Mammary epithelial cell (primary cell): ENCODE data around the gene SLC26A6.

ENCODE experiments used
- CTCF ChIP-seq, 2 donors: IDR thresholded peaks in 1 of 2; conservative IDR thresholded peaks in 1 of 2; 2 replicates each; pipeline ENCODE4 v1.5.1; 2011 to 2012; ENCODE audit warnings: inconsistent platforms in 2 of 2, low read length in 2 of 2, mild to moderate bottlenecking in 2 of 2, control low read depth in 1 of 2, low read depth in 1 of 2; ENCODE audit not compliant: insufficient read depth in 1 of 2; ENCODE audit errors: extremely low read depth in 1 of 2
- EZH2 ChIP-seq: IDR thresholded peaks from 2 replicates; pipeline ENCODE4 v1.6.1; 2012; ENCODE audit warnings: low read length, inconsistent platforms, borderline replicate concordance

DNA sequence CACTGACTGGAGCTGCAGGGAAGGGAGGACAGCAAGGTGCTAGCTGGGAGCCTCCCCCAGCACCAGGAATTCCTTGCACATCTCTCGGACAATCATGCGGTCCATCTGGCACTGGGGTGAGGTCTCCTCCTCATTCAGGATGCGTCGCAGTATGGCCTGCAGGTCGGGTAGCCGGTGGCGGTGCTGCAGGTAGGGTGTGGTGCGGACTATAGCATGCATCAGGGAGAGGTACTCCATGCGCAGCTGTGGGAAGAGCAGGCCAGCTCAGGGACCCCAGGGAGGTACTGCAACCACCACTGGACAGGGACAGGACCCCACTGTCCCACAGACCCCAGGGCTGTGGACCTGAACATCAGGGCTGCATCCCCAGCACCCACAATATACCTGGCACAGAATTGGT is 39.2 kb upstream of the SLC26A6 start:
- TF ChIP-seq CTCF (conservative IDR thresholded peaks at IDR 0.05 in 1 of 2, IDR thresholded peaks at IDR 0.05 in 1 of 2; ENCODE audit: extremely low read depth in 1 of 2, insufficient read depth in 1 of 2, low read depth in 1 of 2, low read length in 2 of 2) (no peak), EZH2 (no peak)
